ENCODE measurements around the gene HRG. TPM values are rescaled to one million over a fixed set of nuclear protein-coding genes. Genes with fewer than 3 reads are reported as not detected.

HRG gene
- total and polyA plus RNA-seq, 2 of the 8 experiments (the other 6 are each of a cell fraction or from before 2014, with no cell fraction given): 0.03 to 0.15 TPM

- no peak overlapping the region; the same call in 1 of the 2 replicates for H4K8ac ChIP-seq (ENCODE audit: extremely low read depth, insufficient read depth, low read length)
- H2BK20ac ChIP-seq (ENCODE audit: low read length): peak overlapping the region; percentile 53; the same call in 1 of the 2 replicates
- no peak overlapping the region for H2AFZ ChIP-seq (ENCODE audit: low read length)
- no peak overlapping the region for H3K14ac ChIP-seq (ENCODE audit: insufficient read length)
- no peak for FAIRE-seq
- CTCF ChIA-PET (ENCODE audit: partially characterized antibody): interaction anchor here (0.9 to 2.9 kb wide), 4 partner anchors 11 to 336 kb away, joined by 3 to 13 read pairs (median 8); no protein-coding TSS in a partner anchor
- peak overlapping the region; percentile 99; the same call in 1 of the 2 replicates for H2BK5ac ChIP-seq (ENCODE audit: low read depth, low read length)
- 57% methylated on average over 4 of the region's 4 CpGs; no CpG with 5 or more reads in 1 of the 2 experiments for WGBS, 2 experiments (ENCODE audit: extremely low coverage in 1 of 2, insufficient coverage in 1 of 2, insufficient read length in 1 of 2, insufficient replicate concordance in 2 of 2, low coverage in 1 of 2, low lambda C conversion rate in 2 of 2, missing lambda C conversion rate in 1 of 2)
- H3K4ac ChIP-seq (replicated peaks; ENCODE audit: insufficient read length, low read depth, low read length): peak overlapping the region; percentile 40
- peak overlapping the region; percentile 59 for H4K91ac ChIP-seq (replicated peaks; ENCODE audit: insufficient read length, low read length)
- H3K27ac ChIP-seq (ENCODE audit: low read depth, low read length): 0 out of 2 replicates have a peak overlapping the region, but pooled peaks have one; percentile 1
- peak overlapping the region; percentile 93 for H2BK120ac ChIP-seq (replicated peaks; ENCODE audit: low read depth, low read length)
- H3K23ac ChIP-seq (ENCODE audit: insufficient read length): no peak overlapping the region
- TF ChIP-seq JUN (IDR thresholded peaks at IDR 0.05; ENCODE audit: low read depth, low read length): no peak
- TF ChIP-seq JUND (IDR thresholded peaks at IDR 0.05; ENCODE audit: low read length): no peak
- no peak for TF ChIP-seq RNF2 (IDR thresholded peaks at IDR 0.05; ENCODE audit: borderline replicate concordance, low read depth, low read length, missing control alignments, poor library complexity, severe bottlenecking)
- TF ChIP-seq NANOG (IDR thresholded peaks at IDR 0.05; ENCODE audit: insufficient read depth, low read depth, low read length, poor library complexity, severe bottlenecking): no peak
- TF ChIP-seq TBP (IDR thresholded peaks at IDR 0.05; ENCODE audit: low read depth, low read length): no peak
- TF ChIP-seq SP4 (IDR thresholded peaks at IDR 0.05; ENCODE audit: low read length): no peak
- no peak for TF ChIP-seq CTBP2 (IDR thresholded peaks at IDR 0.05; ENCODE audit: borderline replicate concordance, insufficient read depth, insufficient read length, low read length)
- TF ChIP-seq SRF (IDR thresholded peaks at IDR 0.05; ENCODE audit: low read depth, low read length): no peak
- TF ChIP-seq KDM1A (IDR thresholded peaks at IDR 0.05; ENCODE audit: borderline replicate concordance, low read length): no peak
- TF ChIP-seq CBX8 (IDR thresholded peaks at IDR 0.05; ENCODE audit: borderline replicate concordance, low read depth, low read length): no peak
- no peak for TF ChIP-seq PHF8 (conservative IDR thresholded peaks at IDR 0.05; ENCODE audit: low read depth, low read length)
- peak overlapping the region; percentile 81 for H3K56ac ChIP-seq (replicated peaks; ENCODE audit: insufficient read length, low read depth, low read length)
- H3K36me3 ChIP-seq (ENCODE audit: control insufficient read depth in 2 of 4, insufficient read depth in 4 of 4, low read length in 3 of 4): no peaks in the 10 kb centered on the region
- POLR2A ChIA-PET (ENCODE audit: partially characterized antibody): interaction anchor here (0.7 to 2.8 kb wide), 11 partner anchors 11 to 125 kb away, joined by 3 to 26 read pairs (median 3); partner anchors contain the start of gene EIF4A2
- peak overlapping the region; percentile 84 for H3K18ac ChIP-seq (ENCODE audit: extremely low read depth, low read length)
- H2AK5ac ChIP-seq (ENCODE audit: low read depth, low read length): peak overlapping the region; percentile 83
- H3K23me2 ChIP-seq (ENCODE audit: low read depth, low read length): 0 out of 2 replicates have a peak, but pooled peaks cover 2% of the 10 kb centered on the region
- H2BK12ac ChIP-seq (ENCODE audit: low read depth, low read length): peak overlapping the region; percentile 70; the same call in 1 of the 2 replicates
- peak overlapping the region in 1 of 4 experiments; percentile 1; a peak in 1 of 8 replicates for H3K4me3 ChIP-seq (ENCODE audit: extremely low read depth in 1 of 4, insufficient read depth in 2 of 4, low read depth in 3 of 4, low read length in 4 of 4)
- H3K9me3 ChIP-seq (ENCODE audit: insufficient read depth in 2 of 2, low read depth in 1 of 2, low read length in 1 of 2): no peaks in the 10 kb centered on the region
- no peaks in the 10 kb centered on the region for H3K27me3 ChIP-seq (replicated peaks in 1 of 4; ENCODE audit: control insufficient read depth in 3 of 4, extremely low read depth in 1 of 4, insufficient read depth in 3 of 4, low read length in 3 of 4)
- no peaks in the 10 kb centered on the region for H3K79me1 ChIP-seq (ENCODE audit: low read depth, low read length)
- no peaks in the 10 kb centered on the region for H3K79me2 ChIP-seq (ENCODE audit: control insufficient read depth in 1 of 2, insufficient read depth in 2 of 2, low read length in 2 of 2)
- no peaks in the 10 kb centered on the region for H4K20me1 ChIP-seq (replicated peaks in 1 of 2; ENCODE audit: control insufficient read depth in 1 of 2, insufficient read depth in 2 of 2, low read length in 2 of 2)
- H3K4me1 ChIP-seq (replicated peaks in 1 of 4; ENCODE audit: control insufficient read depth in 3 of 4, insufficient read depth in 4 of 4, low read length in 3 of 4): peaks cover 2 to 14% (median 7%) of the 10 kb centered on the region in 4 experiments; a peak in 4 of 7 replicates
- H2BK15ac ChIP-seq (ENCODE audit: low read length): no peak overlapping the region
- DNase-seq (ENCODE audit: low read depth in 1 of 2, low spot score in 2 of 2): peak in 1 of 2 experiments; percentile 46
- peak overlapping the region in 1 of 2 experiments; percentile 72; a peak in 2 of 4 replicates for H3K4me2 ChIP-seq (ENCODE audit: insufficient read depth in 1 of 2, low read depth in 2 of 2, low read length in 2 of 2)
- no peak overlapping the region for H3K9ac ChIP-seq (replicated peaks in 1 of 4; ENCODE audit: extremely low read depth in 1 of 4, low read depth in 3 of 4, low read length in 3 of 4)
- H4K5ac ChIP-seq (ENCODE audit: insufficient read length, low read depth, low read length): peak overlapping the region; percentile 24
Observed at GRCh38 chr3:186664506-186664905, 1.3 kb upstream of the HRG start.
